HEK293 (cell line): ENCODE results near the gene BAZ1A.

ENCODE experiments used
- KLF9 ChIP-seq: fragments of 450-650 bp; formaldehyde crosslinking; IDR thresholded peaks from 2 replicates; pipeline ENCODE4 v1.5.1; 2016; ENCODE audit warnings: missing biosample characterization, missing genetic modification characterization, low read depth
- ZNF133 ChIP-seq: fragments of 450-650 bp; formaldehyde crosslinking; IDR thresholded peaks from 2 replicates; pipeline ENCODE4 v1.5.1; 2016; ENCODE audit warnings: missing biosample characterization, missing genetic modification characterization
- ZNF184 ChIP-seq: fragments of 450-650 bp; IDR thresholded peaks from 2 replicates; pipeline ENCODE4 v1.5.1; 2018; ENCODE audit warnings: missing biosample characterization, mild to moderate bottlenecking, missing genetic modification characterization
- ZNF214 ChIP-seq: fragments of 450-650 bp; formaldehyde crosslinking; IDR thresholded peaks from 2 replicates; pipeline ENCODE4 v1.5.1; 2017; ENCODE audit warnings: missing biosample characterization, mild to moderate bottlenecking, missing genetic modification characterization, borderline replicate concordance
- ZSCAN16 ChIP-seq: fragments of 450-650 bp; formaldehyde crosslinking; IDR thresholded peaks from 2 replicates; pipeline ENCODE4 v1.5.1; 2016; ENCODE audit warnings: missing biosample characterization, missing genetic modification characterization
- TF ChIP-seq, protein P1 (sequence below): fragments of 450-650 bp; formaldehyde crosslinking; IDR thresholded peaks from 2 replicates; pipeline ENCODE4 v1.5.1; 2016; ENCODE audit warnings: missing biosample characterization, missing genetic modification characterization

DNA sequence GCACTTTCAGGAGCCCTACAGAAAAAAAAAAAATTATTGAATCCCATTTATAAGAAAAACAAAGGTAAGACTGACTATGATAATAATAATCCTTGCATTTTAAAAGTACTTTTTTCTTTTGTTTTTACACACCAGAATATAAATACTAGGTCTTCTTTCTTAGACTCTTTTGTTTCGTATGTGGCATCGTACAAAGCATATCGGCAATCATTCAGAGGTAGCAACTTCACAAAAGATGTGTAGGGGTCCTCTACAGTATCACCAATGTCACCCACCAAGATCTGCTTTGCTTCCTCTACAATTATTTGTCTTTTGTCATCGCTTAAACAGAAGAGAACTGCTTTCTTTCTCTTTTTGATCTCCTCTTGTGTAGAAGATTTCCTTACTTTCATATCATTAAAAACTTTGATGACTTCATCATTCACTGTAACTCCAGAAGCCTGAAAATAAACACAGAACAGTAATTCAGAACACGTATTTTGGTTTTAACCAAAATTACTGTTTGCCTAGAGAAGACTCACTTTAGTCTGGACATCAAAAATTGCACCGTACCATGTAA is 162.0 kb downstream of the BAZ1A start:
- TF ChIP-seq ZNF184 (no peak), ZNF214 (tag by site-specific recombination) (no peak), ZNF133 (tag by site-specific recombination) (no peak), KLF9 (tag by site-specific recombination) (no peak), ZSCAN16 (tag by site-specific recombination) (no peak)
- TF ChIP-seq, protein P1, sequence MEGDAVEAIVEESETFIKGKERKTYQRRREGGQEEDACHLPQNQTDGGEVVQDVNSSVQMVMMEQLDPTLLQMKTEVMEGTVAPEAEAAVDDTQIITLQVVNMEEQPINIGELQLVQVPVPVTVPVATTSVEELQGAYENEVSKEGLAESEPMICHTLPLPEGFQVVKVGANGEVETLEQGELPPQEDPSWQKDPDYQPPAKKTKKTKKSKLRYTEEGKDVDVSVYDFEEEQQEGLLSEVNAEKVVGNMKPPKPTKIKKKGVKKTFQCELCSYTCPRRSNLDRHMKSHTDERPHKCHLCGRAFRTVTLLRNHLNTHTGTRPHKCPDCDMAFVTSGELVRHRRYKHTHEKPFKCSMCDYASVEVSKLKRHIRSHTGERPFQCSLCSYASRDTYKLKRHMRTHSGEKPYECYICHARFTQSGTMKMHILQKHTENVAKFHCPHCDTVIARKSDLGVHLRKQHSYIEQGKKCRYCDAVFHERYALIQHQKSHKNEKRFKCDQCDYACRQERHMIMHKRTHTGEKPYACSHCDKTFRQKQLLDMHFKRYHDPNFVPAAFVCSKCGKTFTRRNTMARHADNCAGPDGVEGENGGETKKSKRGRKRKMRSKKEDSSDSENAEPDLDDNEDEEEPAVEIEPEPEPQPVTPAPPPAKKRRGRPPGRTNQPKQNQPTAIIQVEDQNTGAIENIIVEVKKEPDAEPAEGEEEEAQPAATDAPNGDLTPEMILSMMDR (tag by site-specific recombination) = no peak
